Measurements from ENCODE around the gene RUNX1. TPM values are rescaled to one million over a fixed set of nuclear protein-coding genes. Genes with fewer than 3 reads are reported as not detected.

The RUNX1 gene
- total and polyA plus RNA-seq, 2 of the 13 experiments (the other 11 are each of a cell fraction or from before 2014, with no cell fraction given) = 5.4 to 6.4 TPM

- POLR2A ChIA-PET = no interaction called here
- intact Hi-C loops (cut with micrococcal nuclease; ENCODE audit: unreplicated experiment) = loop anchor here (5.0 to 10.0 kb wide), 2 partner anchors 61 to 133 kb away; no protein-coding TSS in a partner anchor
- CTCF ChIA-PET (ENCODE audit: low intra/inter-chr PET ratio, low total read pairs) = no interaction called here
Measured at GRCh38 chr21:35025206-35026152, 23.6 kb downstream of the RUNX1 start.

GRCh38 chr21:35024513-35024912 lies 24.6 kb downstream of the RUNX1 start:
- H3K27me3 ChIP-seq (ENCODE audit: control insufficient read depth in 1 of 2, insufficient read depth in 2 of 2, low read length in 2 of 2) = no peaks in the 10 kb centered on the region
- H3K36me3 ChIP-seq (replicated peaks in 1 of 2; ENCODE audit: control insufficient read depth in 1 of 2, insufficient read depth in 2 of 2, low read length in 2 of 2) = no peaks in the 10 kb centered on the region
- peaks cover 95% of the 10 kb centered on the region for H3K4me1 ChIP-seq (ENCODE audit: insufficient read depth, low read length)
- no peak overlapping the region for H3K4me3 ChIP-seq (replicated peaks in 1 of 3; ENCODE audit: insufficient read depth in 1 of 3, low read depth in 2 of 3, low read length in 3 of 3)
- H3K9me3 ChIP-seq (ENCODE audit: low read length) = no peaks in the 10 kb centered on the region
- FAIRE-seq (no peak), DNase-seq (ENCODE audit: low spot score) (no peak), ATAC-seq (no peak)
- H3K9ac ChIP-seq (ENCODE audit: insufficient read depth, low read depth, low read length) = no peak overlapping the region
- TF ChIP-seq XBP1 (CRISPR knock-in tag; IDR thresholded peaks at IDR 0.05) (no peak), THAP8 (CRISPR knock-in tag; IDR thresholded peaks at IDR 0.05; ENCODE audit: borderline replicate concordance) (no peak)
- peak overlapping the region; percentile 5 for H3K27ac ChIP-seq (ENCODE audit: extremely low read length, insufficient read depth, low read length)
- CTCF ChIA-PET (ENCODE audit: low intra/inter-chr PET ratio, low total read pairs) = no interaction called here
- no peaks in the 10 kb centered on the region for H3K79me2 ChIP-seq (ENCODE audit: insufficient read depth, low read length)
- no peak overlapping the region for H3K4me2 ChIP-seq (ENCODE audit: low read depth, low read length)
- intact Hi-C loops (cut with micrococcal nuclease; ENCODE audit: unreplicated experiment) = loop anchor here (10.0 kb wide), 1 partner anchor 60 kb away; no protein-coding TSS in a partner anchor
- in situ Hi-C loops (cut with HindIII; ENCODE audit: extremely low pct_ligation_motif_present, low pct_unique_long_range_greater_than_20kb) = no loop called here
- POLR2A ChIA-PET = no interaction called here
- H4K20me1 ChIP-seq (ENCODE audit: insufficient read depth, low read length) = no peaks in the 10 kb centered on the region
- H2AFZ ChIP-seq (ENCODE audit: low read length) = no peak overlapping the region
- no TSS peak for BruUV-seq (replicated peaks)

More at GRCh38 chr21:35025206-35026152, 23.6 kb downstream of the RUNX1 start:
- H3K4me1 ChIP-seq (ENCODE audit: insufficient read depth, low read length) = peaks cover 85% of the 10 kb centered on the region
- FAIRE-seq (no peak), DNase-seq (ENCODE audit: low spot score) (no peak), ATAC-seq (no peak)
- 86% methylated on average over 12 of the region's 12 CpGs for WGBS (ENCODE audit: low lambda C conversion rate)
- no peak overlapping the region for H3K9ac ChIP-seq (ENCODE audit: insufficient read depth, low read depth, low read length)
- no peaks in the 10 kb centered on the region for H4K20me1 ChIP-seq (ENCODE audit: insufficient read depth, low read length)
- no peak overlapping the region for H2AFZ ChIP-seq (ENCODE audit: low read length)
- no TSS peak for BruUV-seq (replicated peaks)
- in situ Hi-C loops (cut with HindIII; ENCODE audit: extremely low pct_ligation_motif_present, low pct_unique_long_range_greater_than_20kb) = no loop called here
- H3K27ac ChIP-seq (ENCODE audit: extremely low read length, insufficient read depth, low read length) = peak overlapping the region; percentile 19
- H3K4me3 ChIP-seq (replicated peaks in 1 of 3; ENCODE audit: insufficient read depth in 1 of 3, low read depth in 2 of 3, low read length in 3 of 3) = no peak overlapping the region
- no peaks in the 10 kb centered on the region for H3K27me3 ChIP-seq (ENCODE audit: control insufficient read depth in 1 of 2, insufficient read depth in 2 of 2, low read length in 2 of 2)
- H3K4me2 ChIP-seq (ENCODE audit: low read depth, low read length) = no peak overlapping the region
- TF ChIP-seq MTA1 (CRISPR knock-in tag; IDR thresholded peaks at IDR 0.05; ENCODE audit: borderline replicate concordance) (no peak), CEBPB (IDR thresholded peaks at IDR 0.05; ENCODE audit: borderline replicate concordance, low read depth, low read length) (peak; percentile 55; the same call in 1 of the 2 replicates), CEBPG (CRISPR knock-in tag; IDR thresholded peaks at IDR 0.05) (peak; percentile 53; the same call in 1 of the 2 replicates), FOXO1 (CRISPR knock-in tag; IDR thresholded peaks at IDR 0.05) (no peak)
- H3K79me2 ChIP-seq (ENCODE audit: insufficient read depth, low read length) = no peaks in the 10 kb centered on the region
- no peaks in the 10 kb centered on the region for H3K9me3 ChIP-seq (ENCODE audit: low read length)
- no peaks in the 10 kb centered on the region for H3K36me3 ChIP-seq (replicated peaks in 1 of 2; ENCODE audit: control insufficient read depth in 1 of 2, insufficient read depth in 2 of 2, low read length in 2 of 2)

All from HepG2 (cell line).